OCI-LY7 (cell line): ENCODE data around the gene GATAD2A. TPM values are rescaled to one million over a fixed set of nuclear protein-coding genes. Genes with fewer than 3 reads are reported as not detected.

Experiments used
- BruUV-seq: library from RNA; stranded (reverse); fragments of 400-500 nt; replicated peaks from 2 replicates; lab custom pipeline; 2021; lab: Mats Ljungman, UMichigan
- CTCF ChIA-PET: fragments of 300-600 bp; sonication (Branson Sonifier 250); formaldehyde crosslinking; loops from one replicate; lab custom pipeline; 2022; ENCODE audit warnings: antibody characterized with exemption; ENCODE audit not compliant: unreplicated experiment; lab: Charles Lee
- POLR2A ChIA-PET: fragments of 300-600 bp; sonication (Branson Sonifier 250); formaldehyde crosslinking; loops from one replicate; lab custom pipeline; 2022; ENCODE audit warnings: antibody characterized with exemption; lab: Charles Lee
- DNase-seq: peaks from one replicate; pipeline ENCODE4 v3.0.0-alpha.2; 2015; ENCODE audit warnings: low spot score
- H2AFZ ChIP-seq: fragments of 200-600 bp; sonication (generic), shearing (Covaris generic); 2 replicates; pipeline ENCODE4 v1.6.1; 2014; ENCODE audit warnings: mild to moderate bottlenecking, antibody characterized with exemption, low read length, moderate library complexity
- H3K27ac ChIP-seq: fragments of 200-600 bp; sonication (generic); 2 replicates; pipeline ENCODE4 v1.5.1; 2014; ENCODE audit warnings: mixed run types, low read depth, mild to moderate bottlenecking, moderate library complexity, low read length, inconsistent platforms; ENCODE audit not compliant: poor library complexity, severe bottlenecking
- H3K36me3 ChIP-seq: fragments of 200-600 bp; sonication (generic); 2 replicates; pipeline ENCODE4 v1.6.1; 2014; ENCODE audit warnings: mild to moderate bottlenecking, antibody characterized with exemption, low read length, moderate library complexity, mixed read lengths; ENCODE audit not compliant: insufficient read depth
- H3K4me1 ChIP-seq: fragments of 200-600 bp; sonication (generic); 2 replicates; pipeline ENCODE4 v1.5.1; 2014; ENCODE audit warnings: mild to moderate bottlenecking, low read length; ENCODE audit not compliant: insufficient read depth, poor library complexity, severe bottlenecking
- H3K4me2 ChIP-seq: fragments of 200-600 bp; sonication (generic); 2 replicates; pipeline ENCODE4 v1.6.1; 2014; ENCODE audit warnings: mild to moderate bottlenecking, low read length
- H3K4me3 ChIP-seq: fragments of 200-600 bp; sonication (generic); 2 replicates; pipeline ENCODE4 v1.5.1; 2014; ENCODE audit warnings: mild to moderate bottlenecking, low read depth, low read length; ENCODE audit not compliant: poor library complexity, severe bottlenecking
- H3K79me2 ChIP-seq: fragments of 200-600 bp; sonication (generic); 2 replicates; pipeline ENCODE4 v1.6.1; 2016; ENCODE audit warnings: low read depth, mild to moderate bottlenecking, low read length, moderate library complexity, mixed read lengths; ENCODE audit not compliant: insufficient read depth
- H3K9me2 ChIP-seq: fragments of 200-600 bp; sonication (generic); 2 replicates; pipeline ENCODE4 v1.6.1; 2016; ENCODE audit warnings: mild to moderate bottlenecking, low read length, mixed read lengths; ENCODE audit not compliant: insufficient read depth
- H3K9me3 ChIP-seq: fragments of 200-600 bp; sonication (generic); 2 replicates; pipeline ENCODE4 v1.6.1; 2014; ENCODE audit warnings: mild to moderate bottlenecking, mixed run types, low read length, mixed read lengths
- H4K20me1 ChIP-seq: fragments of 200-600 bp; sonication (generic); 2 replicates; pipeline ENCODE4 v1.6.1; 2014; ENCODE audit warnings: mild to moderate bottlenecking, antibody characterized with exemption, low read length, moderate library complexity, mixed read lengths; ENCODE audit not compliant: insufficient read depth
- EZH2phosphoT487 ChIP-seq: fragments of 200-600 bp; sonication (generic); IDR thresholded peaks from 2 replicates; pipeline ENCODE4 v1.6.1; 2018; ENCODE audit warnings: low read depth, borderline replicate concordance, mild to moderate bottlenecking, mixed run types, antibody characterized with exemption, low read length, moderate library complexity, mixed read lengths
- intact Hi-C: fragments of 100-400 bp; cut with micrococcal nuclease; formaldehyde crosslinking; loops from one replicate; pipeline ENCODE4 v1.10.0; 2022; ENCODE audit not compliant: unreplicated experiment
- total RNA-seq, 2 experiments: library from RNA; depleted of rRNA in 1 of 2; stranded (reverse); fragments of >200 nt in 1 of 2; shearing (Covaris generic) in 1 of 2; gene quantifications; 2 replicates each; pipeline ENCODE4 v1.2.3, GENCODE V29; 2014 to 2022
- TF ChIP-seq, protein P1 (sequence below): fragments of 200-600 bp; sonication (generic); conservative IDR thresholded peaks from 2 replicates; pipeline ENCODE4 v1.5.1; 2014; ENCODE audit warnings: mild to moderate bottlenecking, antibody characterized with exemption, low read length, moderate library complexity, mixed read lengths

GATAD2A gene
- total RNA-seq, 2 experiments from 2014 or later, result 62.8 to 156 TPM

DNA sequence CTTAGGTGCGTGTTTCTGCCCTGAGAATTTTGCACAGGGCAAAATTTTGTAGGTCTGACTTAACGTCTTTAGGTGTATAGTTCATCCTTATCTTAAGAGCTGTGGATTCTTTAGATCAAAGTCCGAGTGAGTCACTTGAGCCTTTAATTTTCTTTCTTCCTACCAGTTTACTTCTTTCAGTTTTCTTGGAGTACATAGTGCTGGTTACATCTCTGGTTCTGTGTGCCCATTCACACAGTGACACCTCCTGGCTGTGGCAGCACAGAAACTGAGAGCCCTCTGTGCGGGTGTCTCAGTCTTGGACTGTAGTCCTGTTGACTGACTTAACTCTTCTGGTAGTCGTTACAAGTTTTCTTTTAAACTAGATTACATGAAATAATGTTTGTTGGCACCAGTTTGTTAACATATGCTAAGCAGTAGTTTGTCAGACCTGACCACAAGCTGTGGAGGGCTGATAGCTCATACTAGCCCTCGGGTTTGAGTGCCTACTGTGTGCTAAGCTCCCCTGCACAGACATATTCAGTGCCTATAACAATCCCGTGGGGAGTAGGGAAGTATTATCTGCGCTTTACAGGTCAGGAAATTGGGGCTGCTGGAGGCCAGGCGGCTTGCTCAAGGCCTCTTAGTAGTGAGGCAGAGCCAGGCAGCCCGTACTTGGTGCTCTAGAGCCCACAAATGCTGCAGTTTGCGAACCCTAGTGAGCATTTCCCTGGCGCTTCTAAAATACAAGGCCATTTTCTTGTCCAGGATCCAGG, 1.6 kb downstream of the GATAD2A start:
- BruUV-seq, result no TSS peak
- H3K4me2 ChIP-seq, result peak overlapping the region; percentile 94
- no peak overlapping the region for H2AFZ ChIP-seq
- H3K36me3 ChIP-seq, result peaks cover 26% of the 10 kb centered on the region
- H3K9me2 ChIP-seq, result no peaks in the 10 kb centered on the region
- peaks cover 74% of the 10 kb centered on the region for H3K79me2 ChIP-seq
- H3K27ac ChIP-seq, result peak overlapping the region; percentile 61
- POLR2A ChIA-PET, result interaction anchor here (0.5 to 1.3 kb wide), 2 partner anchors 34 to 1447 kb away, joined by 3 to 4 read pairs; no protein-coding TSS in a partner anchor
- H3K9me3 ChIP-seq, result no peaks in the 10 kb centered on the region
- H3K4me3 ChIP-seq, result peak overlapping the region; percentile 80
- peaks cover 45% of the 10 kb centered on the region for H3K4me1 ChIP-seq
- H4K20me1 ChIP-seq, result peaks cover 35% of the 10 kb centered on the region
- intact Hi-C loops, result loop anchor here (1.0 to 10.0 kb wide), 5 partner anchors 41 to 258 kb away; partner anchors contain the start of genes ATP13A1, BORCS8, RFXANK and ZNF101
- CTCF ChIA-PET, result no interaction called here
- peak; percentile 73 for DNase-seq
- TF ChIP-seq, protein P1, sequence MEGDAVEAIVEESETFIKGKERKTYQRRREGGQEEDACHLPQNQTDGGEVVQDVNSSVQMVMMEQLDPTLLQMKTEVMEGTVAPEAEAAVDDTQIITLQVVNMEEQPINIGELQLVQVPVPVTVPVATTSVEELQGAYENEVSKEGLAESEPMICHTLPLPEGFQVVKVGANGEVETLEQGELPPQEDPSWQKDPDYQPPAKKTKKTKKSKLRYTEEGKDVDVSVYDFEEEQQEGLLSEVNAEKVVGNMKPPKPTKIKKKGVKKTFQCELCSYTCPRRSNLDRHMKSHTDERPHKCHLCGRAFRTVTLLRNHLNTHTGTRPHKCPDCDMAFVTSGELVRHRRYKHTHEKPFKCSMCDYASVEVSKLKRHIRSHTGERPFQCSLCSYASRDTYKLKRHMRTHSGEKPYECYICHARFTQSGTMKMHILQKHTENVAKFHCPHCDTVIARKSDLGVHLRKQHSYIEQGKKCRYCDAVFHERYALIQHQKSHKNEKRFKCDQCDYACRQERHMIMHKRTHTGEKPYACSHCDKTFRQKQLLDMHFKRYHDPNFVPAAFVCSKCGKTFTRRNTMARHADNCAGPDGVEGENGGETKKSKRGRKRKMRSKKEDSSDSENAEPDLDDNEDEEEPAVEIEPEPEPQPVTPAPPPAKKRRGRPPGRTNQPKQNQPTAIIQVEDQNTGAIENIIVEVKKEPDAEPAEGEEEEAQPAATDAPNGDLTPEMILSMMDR, result peak; percentile 83
- no peak for TF ChIP-seq EZH2phosphoT487

DNA sequence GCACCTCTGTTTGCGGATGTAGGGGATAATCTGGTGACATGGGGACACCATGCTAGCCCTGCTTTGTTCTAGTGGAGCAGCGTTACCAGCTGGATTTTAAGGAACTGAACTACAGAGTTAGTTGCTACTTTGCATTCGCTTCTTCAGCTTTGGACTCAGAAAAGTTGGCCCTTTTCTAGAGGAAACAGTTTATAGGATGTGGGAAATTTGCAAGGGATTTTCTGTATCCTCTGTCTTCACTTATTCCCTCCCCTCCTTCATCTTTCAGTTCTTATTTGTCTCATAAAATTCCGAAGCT, 2.1 kb downstream of the GATAD2A start:
- Histone ChIP-seq H3K27ac (no peak overlapping the region), H3K79me2 (peaks cover 78% of the 10 kb centered on the region), H3K4me2 (peak overlapping the region; percentile 94), H3K9me2 (no peaks in the 10 kb centered on the region), H3K36me3 (peaks cover 29% of the 10 kb centered on the region), H4K20me1 (peaks cover 35% of the 10 kb centered on the region), H3K4me1 (peaks cover 45% of the 10 kb centered on the region), H3K9me3 (no peaks in the 10 kb centered on the region), H3K4me3 (peak overlapping the region; percentile 80), H2AFZ (no peak overlapping the region)
- TF ChIP-seq, protein P1, result no peak
- no peak for TF ChIP-seq EZH2phosphoT487
- peak; percentile 16 for DNase-seq
- BruUV-seq, result no TSS peak
- intact Hi-C loops, result loop anchor here (1.0 to 10.0 kb wide), 5 partner anchors 41 to 257 kb away; partner anchors contain the start of genes ATP13A1, BORCS8, RFXANK and ZNF101
- POLR2A ChIA-PET, result interaction anchor here (0.6 to 1.3 kb wide), 2 partner anchors 35 to 38 kb away, joined by 3 read pairs; no protein-coding TSS in a partner anchor
- CTCF ChIA-PET, result no interaction called here

- peak overlapping the region; percentile 7 for H3K4me3 ChIP-seq
- peaks cover 35% of the 10 kb centered on the region for H4K20me1 ChIP-seq
- H3K9me2 ChIP-seq, result no peaks in the 10 kb centered on the region
- BruUV-seq, result no TSS peak
- peak overlapping the region; percentile 94 for H3K4me2 ChIP-seq
- H3K27ac ChIP-seq, result no peak overlapping the region
- POLR2A ChIA-PET, result no interaction called here
- intact Hi-C loops, result loop anchor here (5.0 to 10.0 kb wide), 3 partner anchors 66 to 256 kb away; partner anchors contain the start of genes ATP13A1, BORCS8, RFXANK and ZNF101
- no peak for DNase-seq
- H3K4me1 ChIP-seq, result peaks cover 45% of the 10 kb centered on the region
- TF ChIP-seq, protein P1, result no peak
- no peak for TF ChIP-seq EZH2phosphoT487
- peaks cover 88% of the 10 kb centered on the region for H3K79me2 ChIP-seq
- CTCF ChIA-PET, result no interaction called here
- H3K9me3 ChIP-seq, result peaks cover 4% of the 10 kb centered on the region; the same call in 1 of the 2 replicates
- no peak overlapping the region for H2AFZ ChIP-seq
- H3K36me3 ChIP-seq, result peaks cover 43% of the 10 kb centered on the region
Observed at GRCh38 chr19:19409205-19409604, 3.7 kb downstream of the GATAD2A start.
